ENCODE measurements around the gene TBC1D14. TPM values are rescaled to one million over a fixed set of nuclear protein-coding genes. Genes with fewer than 3 reads are reported as not detected.

The TBC1D14 gene
- total and polyA plus RNA-seq, 10 of the 15 experiments (the other 5 are each of a cell fraction or from before 2014, with no cell fraction given): 0.87 to 39.3 (median 30.1) TPM

DNA sequence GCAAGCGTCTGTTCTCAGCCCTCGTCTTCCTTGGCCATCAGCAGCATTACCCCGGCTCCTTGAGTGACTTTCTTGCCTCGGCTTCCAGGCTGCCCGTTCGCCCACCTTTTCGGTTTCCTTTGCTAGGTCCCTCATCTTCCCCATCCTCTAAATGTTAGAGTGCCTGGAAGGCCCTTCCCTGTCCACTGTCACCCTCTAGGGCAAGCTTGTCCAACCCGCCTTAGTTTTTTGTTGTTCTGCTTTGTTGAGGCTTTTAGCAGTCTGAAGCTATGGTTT, 62.7 kb downstream of the TBC1D14 start (continued):
- TF ChIP-seq BACH1 (IDR thresholded peaks at IDR 0.05; ENCODE audit: borderline replicate concordance) (no peak), LARP7 (IDR thresholded peaks at IDR 0.05) (no peak), CBX5 (IDR thresholded peaks at IDR 0.05; ENCODE audit: low read depth) (no peak), HDAC2 (IDR thresholded peaks at IDR 0.05) (no peak), IRF4 (IDR thresholded peaks at IDR 0.05; ENCODE audit: low read depth, low read length) (no peak), YY1 (IDR thresholded peaks at IDR 0.05; ENCODE audit: low read depth, low read length) (no peak), FOS (IDR thresholded peaks at IDR 0.05; ENCODE audit: borderline replicate concordance, extremely low read depth, insufficient read length) (no peak), MXI1 (IDR thresholded peaks at IDR 0.05; ENCODE audit: low read depth, low read length) (no peak), SRF (IDR thresholded peaks at IDR 0.05; ENCODE audit: low read depth in 2 of 2, low read length in 2 of 2) (no peak), POLR2AphosphoS2 (IDR thresholded peaks at IDR 0.05; ENCODE audit: low read depth, low read length) (no peak), RAD21 (IDR thresholded peaks at IDR 0.05; ENCODE audit: insufficient read depth, low read depth, low read length) (no peak)
- TF ChIP-seq, protein P1, sequence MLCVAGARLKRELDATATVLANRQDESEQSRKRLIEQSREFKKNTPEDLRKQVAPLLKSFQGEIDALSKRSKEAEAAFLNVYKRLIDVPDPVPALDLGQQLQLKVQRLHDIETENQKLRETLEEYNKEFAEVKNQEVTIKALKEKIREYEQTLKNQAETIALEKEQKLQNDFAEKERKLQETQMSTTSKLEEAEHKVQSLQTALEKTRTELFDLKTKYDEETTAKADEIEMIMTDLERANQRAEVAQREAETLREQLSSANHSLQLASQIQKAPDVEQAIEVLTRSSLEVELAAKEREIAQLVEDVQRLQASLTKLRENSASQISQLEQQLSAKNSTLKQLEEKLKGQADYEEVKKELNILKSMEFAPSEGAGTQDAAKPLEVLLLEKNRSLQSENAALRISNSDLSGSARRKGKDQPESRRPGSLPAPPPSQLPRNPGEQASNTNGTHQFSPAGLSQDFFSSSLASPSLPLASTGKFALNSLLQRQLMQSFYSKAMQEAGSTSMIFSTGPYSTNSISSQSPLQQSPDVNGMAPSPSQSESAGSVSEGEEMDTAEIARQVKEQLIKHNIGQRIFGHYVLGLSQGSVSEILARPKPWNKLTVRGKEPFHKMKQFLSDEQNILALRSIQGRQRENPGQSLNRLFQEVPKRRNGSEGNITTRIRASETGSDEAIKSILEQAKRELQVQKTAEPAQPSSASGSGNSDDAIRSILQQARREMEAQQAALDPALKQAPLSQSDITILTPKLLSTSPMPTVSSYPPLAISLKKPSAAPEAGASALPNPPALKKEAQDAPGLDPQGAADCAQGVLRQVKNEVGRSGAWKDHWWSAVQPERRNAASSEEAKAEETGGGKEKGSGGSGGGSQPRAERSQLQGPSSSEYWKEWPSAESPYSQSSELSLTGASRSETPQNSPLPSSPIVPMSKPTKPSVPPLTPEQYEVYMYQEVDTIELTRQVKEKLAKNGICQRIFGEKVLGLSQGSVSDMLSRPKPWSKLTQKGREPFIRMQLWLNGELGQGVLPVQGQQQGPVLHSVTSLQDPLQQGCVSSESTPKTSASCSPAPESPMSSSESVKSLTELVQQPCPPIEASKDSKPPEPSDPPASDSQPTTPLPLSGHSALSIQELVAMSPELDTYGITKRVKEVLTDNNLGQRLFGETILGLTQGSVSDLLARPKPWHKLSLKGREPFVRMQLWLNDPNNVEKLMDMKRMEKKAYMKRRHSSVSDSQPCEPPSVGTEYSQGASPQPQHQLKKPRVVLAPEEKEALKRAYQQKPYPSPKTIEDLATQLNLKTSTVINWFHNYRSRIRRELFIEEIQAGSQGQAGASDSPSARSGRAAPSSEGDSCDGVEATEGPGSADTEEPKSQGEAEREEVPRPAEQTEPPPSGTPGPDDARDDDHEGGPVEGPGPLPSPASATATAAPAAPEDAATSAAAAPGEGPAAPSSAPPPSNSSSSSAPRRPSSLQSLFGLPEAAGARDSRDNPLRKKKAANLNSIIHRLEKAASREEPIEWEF (IDR thresholded peaks at IDR 0.05; ENCODE audit: insufficient replicate concordance, low read depth, low read length): no peak
- TF ChIP-seq, protein P2, sequence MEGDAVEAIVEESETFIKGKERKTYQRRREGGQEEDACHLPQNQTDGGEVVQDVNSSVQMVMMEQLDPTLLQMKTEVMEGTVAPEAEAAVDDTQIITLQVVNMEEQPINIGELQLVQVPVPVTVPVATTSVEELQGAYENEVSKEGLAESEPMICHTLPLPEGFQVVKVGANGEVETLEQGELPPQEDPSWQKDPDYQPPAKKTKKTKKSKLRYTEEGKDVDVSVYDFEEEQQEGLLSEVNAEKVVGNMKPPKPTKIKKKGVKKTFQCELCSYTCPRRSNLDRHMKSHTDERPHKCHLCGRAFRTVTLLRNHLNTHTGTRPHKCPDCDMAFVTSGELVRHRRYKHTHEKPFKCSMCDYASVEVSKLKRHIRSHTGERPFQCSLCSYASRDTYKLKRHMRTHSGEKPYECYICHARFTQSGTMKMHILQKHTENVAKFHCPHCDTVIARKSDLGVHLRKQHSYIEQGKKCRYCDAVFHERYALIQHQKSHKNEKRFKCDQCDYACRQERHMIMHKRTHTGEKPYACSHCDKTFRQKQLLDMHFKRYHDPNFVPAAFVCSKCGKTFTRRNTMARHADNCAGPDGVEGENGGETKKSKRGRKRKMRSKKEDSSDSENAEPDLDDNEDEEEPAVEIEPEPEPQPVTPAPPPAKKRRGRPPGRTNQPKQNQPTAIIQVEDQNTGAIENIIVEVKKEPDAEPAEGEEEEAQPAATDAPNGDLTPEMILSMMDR (IDR thresholded peaks at IDR 0.05 in 2 of 3, conservative IDR thresholded peaks at IDR 0.05 in 1 of 3; ENCODE audit: control insufficient read depth in 2 of 3, extremely low read depth in 1 of 3, insufficient read depth in 1 of 3, low read depth in 3 of 3, low read length in 3 of 3): no peak
- TF ChIP-seq, protein P3, sequence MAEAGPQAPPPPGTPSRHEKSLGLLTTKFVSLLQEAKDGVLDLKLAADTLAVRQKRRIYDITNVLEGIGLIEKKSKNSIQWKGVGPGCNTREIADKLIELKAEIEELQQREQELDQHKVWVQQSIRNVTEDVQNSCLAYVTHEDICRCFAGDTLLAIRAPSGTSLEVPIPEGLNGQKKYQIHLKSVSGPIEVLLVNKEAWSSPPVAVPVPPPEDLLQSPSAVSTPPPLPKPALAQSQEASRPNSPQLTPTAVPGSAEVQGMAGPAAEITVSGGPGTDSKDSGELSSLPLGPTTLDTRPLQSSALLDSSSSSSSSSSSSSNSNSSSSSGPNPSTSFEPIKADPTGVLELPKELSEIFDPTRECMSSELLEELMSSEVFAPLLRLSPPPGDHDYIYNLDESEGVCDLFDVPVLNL (IDR thresholded peaks at IDR 0.05; ENCODE audit: low read depth, low read length): no peak
